Neural progenitor cell (in vitro differentiated cells): ENCODE data around the gene APOE. TPM values are rescaled to one million over a fixed set of nuclear protein-coding genes. Genes with fewer than 3 reads are reported as not detected.

Experiments used
- DNase-seq: peaks from one replicate; pipeline ENCODE4 v3.0.0-alpha.2; 2016; ENCODE audit warnings: low spot score
- H2AFZ ChIP-seq: fragments of 200-600 bp; sonication (generic); replicated peaks from 2 replicates; pipeline ENCODE4 v1.6.1; 2016; ENCODE audit warnings: antibody characterized with exemption
- H3F3A ChIP-seq: fragments of 200-600 bp; sonication (generic); 2 replicates; pipeline ENCODE4 v1.6.1; 2016; ENCODE audit warnings: antibody characterized with exemption, low read depth
- H3K27ac ChIP-seq: fragments of 200-600 bp; sonication (generic); 2 replicates; pipeline ENCODE4 v1.5.1; 2016; ENCODE audit warnings: mild to moderate bottlenecking
- H3K27me3 ChIP-seq: fragments of 200-600 bp; sonication (generic); 2 replicates; pipeline ENCODE4 v1.6.1; 2016; ENCODE audit warnings: mild to moderate bottlenecking, moderate library complexity
- H3K36me3 ChIP-seq: fragments of 200-600 bp; sonication (generic); 2 replicates; pipeline ENCODE4 v1.5.1; 2016
- H3K4me1 ChIP-seq: fragments of 200-600 bp; sonication (generic); 2 replicates; pipeline ENCODE4 v1.6.1; 2016; ENCODE audit warnings: mixed run types
- H3K4me2 ChIP-seq: fragments of 200-600 bp; sonication (generic); 2 replicates; pipeline ENCODE4 v1.6.1; 2016
- H3K4me3 ChIP-seq: fragments of 200-600 bp; sonication (generic); 2 replicates; pipeline ENCODE4 v1.5.1; 2016
- H3K79me2 ChIP-seq: fragments of 200-600 bp; sonication (generic); 2 replicates; pipeline ENCODE4 v1.6.1; 2016; ENCODE audit warnings: low read depth
- H3K9ac ChIP-seq: fragments of 200-600 bp; sonication (generic); 2 replicates; pipeline ENCODE4 v1.6.1; 2016
- H3K9me3 ChIP-seq: fragments of 200-600 bp; sonication (generic); 2 replicates; pipeline ENCODE4 v1.5.1; 2016; ENCODE audit warnings: low read depth
- H4K20me1 ChIP-seq: fragments of 200-600 bp; sonication (generic); 2 replicates; pipeline ENCODE4 v1.6.1; 2016; ENCODE audit warnings: low read depth
- H3K27ac Mint-ChIP-seq: 3 replicates; pipeline ENCODE4 v1.8.0; 2021; ENCODE audit warnings: mixed read lengths
- H3K27me3 Mint-ChIP-seq: 2 replicates; pipeline ENCODE4 v1.8.0; 2022; ENCODE audit warnings: low read depth, mild to moderate bottlenecking, inconsistent platforms, moderate library complexity, mixed read lengths; ENCODE audit not compliant: insufficient read depth
- H3K36me3 Mint-ChIP-seq: 3 replicates; pipeline ENCODE4 v1.8.0; 2021; ENCODE audit warnings: mixed read lengths
- H3K4me1 Mint-ChIP-seq: 3 replicates; pipeline ENCODE4 v1.8.0; 2021; ENCODE audit warnings: mixed read lengths
- H3K4me3 Mint-ChIP-seq: 3 replicates; pipeline ENCODE4 v1.8.0; 2021; ENCODE audit warnings: mild to moderate bottlenecking, moderate library complexity, mixed read lengths
- H3K9me3 Mint-ChIP-seq: 3 replicates; pipeline ENCODE4 v1.8.0; 2020; ENCODE audit warnings: mixed read lengths
- CTCF ChIP-seq: fragments of 200-600 bp; sonication (generic); IDR thresholded peaks from 2 replicates; pipeline ENCODE4 v1.5.1; 2017; ENCODE audit warnings: antibody characterized with exemption, mild to moderate bottlenecking
- EZH2 ChIP-seq: fragments of 200-600 bp; sonication (generic); IDR thresholded peaks from 2 replicates; pipeline ENCODE4 v1.6.1; 2017; ENCODE audit warnings: antibody characterized with exemption, mild to moderate bottlenecking, moderate library complexity
- EZH2phosphoT487 ChIP-seq: fragments of 200-600 bp; sonication (generic); IDR thresholded peaks from 2 replicates; pipeline ENCODE4 v1.6.1; 2017; ENCODE audit warnings: antibody characterized with exemption
- total RNA-seq: library from RNA; depleted of rRNA; stranded (reverse); fragments of >200 nt; gene quantifications from 2 replicates; pipeline ENCODE4 v1.2.3, GENCODE V29; 2015; ENCODE audit warnings: low replicate concordance

Gene APOE
- total RNA-seq, 1 donor from 2014 or later: 195 TPM

DNA sequence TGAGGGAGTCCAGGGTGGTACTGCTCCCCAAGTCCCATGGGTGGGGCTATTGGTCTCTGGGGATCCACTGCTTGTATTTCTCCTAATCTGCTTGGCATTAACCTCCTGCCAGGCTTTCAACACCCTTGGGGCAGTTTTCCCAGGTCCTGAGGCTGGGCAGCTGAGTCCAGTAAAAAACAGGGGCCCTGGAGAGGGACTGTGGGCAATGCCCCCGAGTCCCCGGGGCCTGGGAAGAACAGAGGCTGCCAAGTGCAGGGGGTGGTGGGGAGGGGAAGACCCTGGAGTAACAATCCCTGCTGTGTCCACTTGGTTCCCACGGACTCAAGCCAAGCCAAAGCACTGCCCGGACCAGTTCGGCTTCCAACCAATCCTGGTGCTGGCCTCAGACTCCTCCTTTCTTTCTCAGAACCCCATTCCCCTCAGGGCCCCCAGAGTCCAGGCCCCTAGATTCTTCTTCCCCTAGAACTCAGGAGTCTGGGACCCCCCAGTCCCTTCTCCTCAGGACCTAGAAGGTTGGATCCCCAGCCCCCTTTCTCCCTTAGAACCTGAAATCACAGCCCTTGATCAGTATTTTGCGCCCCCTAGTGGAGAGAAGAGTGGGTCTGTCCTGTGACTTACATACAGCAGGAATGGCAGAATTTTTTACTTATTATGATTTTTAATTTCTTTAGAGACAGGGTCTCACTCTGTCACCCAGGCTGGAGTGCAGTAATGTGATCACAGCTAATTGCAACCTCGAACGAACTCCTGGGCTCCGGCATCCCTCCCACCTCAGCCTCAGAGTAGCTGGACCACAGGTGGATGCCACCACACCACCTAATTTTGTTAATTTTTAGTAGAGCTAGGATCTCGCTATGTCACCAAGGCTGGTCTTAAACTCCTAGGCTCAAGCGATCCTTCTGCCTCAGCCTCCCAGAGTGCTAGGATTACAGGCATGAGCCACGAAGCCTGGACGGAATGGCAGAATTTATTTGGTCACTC lies 45.9 kb downstream of the APOE start:
- Histone ChIP-seq H3K27ac (no peak overlapping the region), H4K20me1 (peaks cover 12% of the 10 kb centered on the region), H3K27me3 (no peaks in the 10 kb centered on the region), H2AFZ (no peak overlapping the region), H3K9me3 (no peaks in the 10 kb centered on the region), H3K79me2 (peaks cover 18% of the 10 kb centered on the region), H3K36me3 (no peaks in the 10 kb centered on the region), H3K4me2 (no peak overlapping the region), H3K4me3 (no peak overlapping the region), H3K4me1 (peaks cover 7% of the 10 kb centered on the region), H3F3A (peaks cover 20% of the 10 kb centered on the region), H3K9ac (no peak overlapping the region)
- Mint-ChIP-seq H3K27ac (no peak overlapping the region), H3K4me1 (peaks cover 23% of the 10 kb centered on the region), H3K9me3 (no peaks in the 10 kb centered on the region), H3K36me3 (peaks cover 1% of the 10 kb centered on the region), H3K27me3 (peaks cover 7% of the 10 kb centered on the region), H3K4me3 (no peak overlapping the region)
- DNase-seq: peak; percentile 92
- TF ChIP-seq CTCF (peak; percentile 99), EZH2phosphoT487 (no peak), EZH2 (no peak)

DNA sequence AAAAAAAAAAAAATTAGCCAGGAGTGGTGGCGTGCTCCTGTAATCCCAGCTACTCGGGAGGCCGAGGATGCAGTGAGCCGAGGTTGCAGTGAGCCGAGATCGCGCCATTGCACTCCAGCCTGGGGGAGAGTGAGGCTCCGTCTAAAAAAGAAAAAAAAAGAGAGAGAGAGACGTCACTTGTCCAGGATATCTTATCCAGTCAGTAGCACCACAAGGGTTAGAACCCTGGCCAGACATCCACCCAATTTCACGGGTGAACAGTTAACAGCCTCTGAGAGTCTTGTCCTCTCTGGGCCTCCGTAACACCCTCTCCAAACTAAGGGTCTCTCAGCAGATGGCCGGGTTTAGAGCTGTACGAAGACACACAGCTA lies 48.7 kb downstream of the APOE start:
- Mint-ChIP-seq H3K27ac (peak overlapping the region; percentile 98), H3K27me3 (peaks cover 7% of the 10 kb centered on the region), H3K4me1 (peaks cover 34% of the 10 kb centered on the region), H3K36me3 (peaks cover 1% of the 10 kb centered on the region), H3K9me3 (no peaks in the 10 kb centered on the region), H3K4me3 (peak overlapping the region; percentile 98)
- H3K9me3 ChIP-seq: no peaks in the 10 kb centered on the region
- H4K20me1 ChIP-seq: peaks cover 37% of the 10 kb centered on the region
- no peak for TF ChIP-seq EZH2phosphoT487
- peaks cover 45% of the 10 kb centered on the region for H3K79me2 ChIP-seq
- H3K4me1 ChIP-seq: peaks cover 7% of the 10 kb centered on the region
- H3K27me3 ChIP-seq: no peaks in the 10 kb centered on the region
- peak overlapping the region; percentile 77 for H3K9ac ChIP-seq
- peak overlapping the region; percentile 90 for H3K27ac ChIP-seq
- DNase-seq: no peak
- H2AFZ ChIP-seq: peak overlapping the region; percentile 97
- peaks cover 20% of the 10 kb centered on the region for H3F3A ChIP-seq
- no peaks in the 10 kb centered on the region for H3K36me3 ChIP-seq
- peak overlapping the region; percentile 98 for H3K4me3 ChIP-seq
- peak overlapping the region; percentile 87 for H3K4me2 ChIP-seq

- H3F3A ChIP-seq: peaks cover 20% of the 10 kb centered on the region
- peaks cover 7% of the 10 kb centered on the region for H3K4me1 ChIP-seq
- peak within 1 kb of the TSS; percentile 98 for H3K4me3 ChIP-seq
- H3K27ac ChIP-seq: peak within 1 kb of the TSS; percentile 90
- H3K27me3 ChIP-seq: no peaks in the 10 kb centered on the region
- peaks cover 1% of the 10 kb centered on the region for H3K36me3 Mint-ChIP-seq
- DNase-seq: peak; percentile 99
- H3K27ac Mint-ChIP-seq: peak within 1 kb of the TSS; percentile 98
- peak within 1 kb of the TSS; percentile 97 for H2AFZ ChIP-seq
- peaks cover 43% of the 10 kb centered on the region for H4K20me1 ChIP-seq
- TF ChIP-seq EZH2: peak; percentile 12
- no peak for TF ChIP-seq CTCF
- peak within 1 kb of the TSS; percentile 98 for H3K4me3 Mint-ChIP-seq
- H3K27me3 Mint-ChIP-seq: peaks cover 7% of the 10 kb centered on the region
- H3K4me1 Mint-ChIP-seq: peaks cover 34% of the 10 kb centered on the region
- no peaks in the 10 kb centered on the region for H3K9me3 ChIP-seq
- peak within 1 kb of the TSS; percentile 100 for H3K4me2 ChIP-seq
- H3K36me3 ChIP-seq: no peaks in the 10 kb centered on the region
- H3K79me2 ChIP-seq: peaks cover 52% of the 10 kb centered on the region
- H3K9ac ChIP-seq: peak within 1 kb of the TSS; percentile 99
- H3K9me3 Mint-ChIP-seq: no peaks in the 10 kb centered on the region
Observed at GRCh38 chr19:44954649-44955504, 49.3 kb downstream of the APOE start, which contains the start of gene CLPTM1. TSS of gene CLPTM1 (plus strand) at chr19:44955380. CDS start at chr19:44955396, 16 bp downstream.
